AG04449 (cell line): ENCODE measurements around the gene GNG7.

Experiments used
- CTCF ChIA-PET: fragments of 350-600 bp; formaldehyde crosslinking; extraction: SDS; loops from one replicate; lab custom pipeline; 2021; ENCODE audit warnings: antibody characterized with exemption; lab: Yijun Ruan, JAX
- POLR2A ChIA-PET: fragments of 400-600, 350-600 bp; formaldehyde crosslinking; extraction: SDS; loops from one replicate; lab custom pipeline; 2020; ENCODE audit warnings: antibody characterized with exemption, inconsistent platforms; lab: Yijun Ruan, JAX
- DNase-seq: peaks from one replicate; pipeline ENCODE4 v3.0.0-alpha.2; 2010; ENCODE audit warnings: low read depth, low spot score
- H3K4me3 ChIP-seq: 2 replicates; pipeline ENCODE4 v1.5.1; 2011; ENCODE audit warnings: low read depth, mild to moderate bottlenecking, control low read depth, low read length
- TF ChIP-seq, protein P1 (sequence below): IDR thresholded peaks from one replicate; pipeline ENCODE4 v1.5.1; 2011; ENCODE audit warnings: mild to moderate bottlenecking, moderate library complexity, low read length, control low read depth, inconsistent platforms; ENCODE audit not compliant: insufficient read depth; ENCODE audit errors: missing control alignments

GNG7 gene

DNA sequence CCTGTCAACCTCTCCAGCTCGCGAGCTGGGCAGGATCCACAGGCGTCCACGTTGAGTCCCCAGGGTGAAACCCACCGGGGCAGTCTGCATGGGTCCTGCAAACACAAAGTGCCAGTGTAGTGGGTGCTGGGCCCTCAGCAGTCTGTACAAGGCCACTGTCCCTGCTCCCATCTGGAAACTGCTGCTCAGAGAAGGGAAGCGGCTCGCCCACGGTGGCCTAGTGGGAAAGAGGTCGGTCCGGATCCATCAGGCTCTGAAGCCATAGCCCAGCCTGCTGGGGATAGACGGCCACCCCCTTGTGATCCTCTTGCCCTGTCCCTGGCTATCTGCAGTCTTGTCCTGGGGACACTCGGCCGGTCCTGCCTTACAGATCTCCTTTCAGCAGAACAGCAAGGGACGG is 21.3 kb upstream of the GNG7 start:
- CTCF ChIA-PET, result interaction anchor here (0.9 to 2.2 kb wide), 2 partner anchors 26 to 76 kb away, joined by 5 to 16 read pairs; no protein-coding TSS in a partner anchor
- POLR2A ChIA-PET, result no interaction called here
- H3K4me3 ChIP-seq, result no peak overlapping the region
- no peak for DNase-seq
- TF ChIP-seq, protein P1, sequence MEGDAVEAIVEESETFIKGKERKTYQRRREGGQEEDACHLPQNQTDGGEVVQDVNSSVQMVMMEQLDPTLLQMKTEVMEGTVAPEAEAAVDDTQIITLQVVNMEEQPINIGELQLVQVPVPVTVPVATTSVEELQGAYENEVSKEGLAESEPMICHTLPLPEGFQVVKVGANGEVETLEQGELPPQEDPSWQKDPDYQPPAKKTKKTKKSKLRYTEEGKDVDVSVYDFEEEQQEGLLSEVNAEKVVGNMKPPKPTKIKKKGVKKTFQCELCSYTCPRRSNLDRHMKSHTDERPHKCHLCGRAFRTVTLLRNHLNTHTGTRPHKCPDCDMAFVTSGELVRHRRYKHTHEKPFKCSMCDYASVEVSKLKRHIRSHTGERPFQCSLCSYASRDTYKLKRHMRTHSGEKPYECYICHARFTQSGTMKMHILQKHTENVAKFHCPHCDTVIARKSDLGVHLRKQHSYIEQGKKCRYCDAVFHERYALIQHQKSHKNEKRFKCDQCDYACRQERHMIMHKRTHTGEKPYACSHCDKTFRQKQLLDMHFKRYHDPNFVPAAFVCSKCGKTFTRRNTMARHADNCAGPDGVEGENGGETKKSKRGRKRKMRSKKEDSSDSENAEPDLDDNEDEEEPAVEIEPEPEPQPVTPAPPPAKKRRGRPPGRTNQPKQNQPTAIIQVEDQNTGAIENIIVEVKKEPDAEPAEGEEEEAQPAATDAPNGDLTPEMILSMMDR, result no peak

DNA sequence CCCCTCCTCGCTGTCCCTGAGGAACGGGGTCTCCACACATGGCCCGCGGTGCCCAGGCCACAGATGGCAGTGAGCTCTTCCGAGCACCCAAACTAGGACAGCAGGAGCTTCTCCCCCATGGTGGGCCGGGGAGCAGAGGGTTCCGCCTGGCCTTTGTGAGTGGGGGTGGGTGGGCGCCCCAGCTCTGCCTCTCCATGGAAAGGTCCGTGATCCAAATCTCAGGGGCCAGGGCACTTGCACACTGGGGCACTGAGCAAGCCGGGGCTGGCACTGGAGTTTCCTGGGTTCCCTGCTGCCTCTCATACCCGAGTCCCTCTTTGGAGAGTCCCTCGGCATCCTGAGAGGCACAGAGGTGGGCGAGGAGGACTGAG is 20.8 kb upstream of the GNG7 start:
- CTCF ChIA-PET, result interaction anchor here (0.9 to 2.2 kb wide), 3 partner anchors 23 to 75 kb away, joined by 3 to 16 read pairs (median 5); no protein-coding TSS in a partner anchor

DNA sequence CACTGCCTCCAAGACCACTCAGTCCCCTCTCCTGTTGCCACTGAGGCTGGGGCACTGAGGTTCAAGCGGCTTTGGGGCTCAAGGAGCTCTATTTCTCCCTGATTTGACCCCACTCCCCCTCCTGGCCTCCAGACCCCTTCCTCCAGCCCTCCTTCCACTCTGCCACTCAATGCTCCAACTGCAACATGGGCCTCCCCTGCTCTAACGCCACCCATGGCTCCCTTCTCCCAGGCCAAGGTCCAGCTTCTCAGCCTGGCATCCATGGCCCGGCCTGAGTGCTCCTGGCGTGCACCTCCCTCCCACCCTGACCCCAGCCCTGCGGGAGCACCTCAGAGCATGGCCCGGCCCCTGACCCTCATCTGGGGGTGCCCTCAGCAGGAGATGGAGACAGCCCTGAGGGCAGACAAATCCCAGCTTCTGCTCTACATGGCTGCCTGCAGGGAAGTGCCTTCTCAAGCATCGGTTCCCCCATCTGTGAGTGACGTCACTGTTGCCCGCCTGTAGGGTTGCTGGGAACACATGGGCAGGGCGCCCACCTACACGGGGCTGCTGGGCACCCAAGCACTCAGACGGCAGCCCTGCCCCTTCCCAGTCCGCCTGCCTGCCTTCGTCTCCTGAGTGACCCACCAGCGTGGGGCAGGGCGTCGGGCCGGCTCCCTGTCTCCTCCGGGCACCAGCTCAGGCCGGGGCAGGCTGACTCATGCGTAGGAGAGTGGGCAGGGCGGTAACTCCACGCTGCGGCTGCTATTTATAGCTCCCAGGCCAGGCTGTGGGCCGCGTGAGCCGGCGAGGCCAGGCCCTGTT is 20.2 kb upstream of the GNG7 start:
- CTCF ChIA-PET, result interaction anchor here (0.9 to 2.2 kb wide), 4 partner anchors 24 to 165 kb away, joined by 3 to 16 read pairs (median 4); no protein-coding TSS in a partner anchor
- DNase-seq, result no peak

More for the DNA sequence above, 20.8 kb upstream of the GNG7 start:
- TF ChIP-seq, protein P1, result no peak
- no peak for DNase-seq
- POLR2A ChIA-PET, result interaction anchor here (1.1 kb wide), 1 partner anchor 15 kb away, joined by 3 read pairs; no protein-coding TSS in a partner anchor
- no peak overlapping the region for H3K4me3 ChIP-seq

DNA sequence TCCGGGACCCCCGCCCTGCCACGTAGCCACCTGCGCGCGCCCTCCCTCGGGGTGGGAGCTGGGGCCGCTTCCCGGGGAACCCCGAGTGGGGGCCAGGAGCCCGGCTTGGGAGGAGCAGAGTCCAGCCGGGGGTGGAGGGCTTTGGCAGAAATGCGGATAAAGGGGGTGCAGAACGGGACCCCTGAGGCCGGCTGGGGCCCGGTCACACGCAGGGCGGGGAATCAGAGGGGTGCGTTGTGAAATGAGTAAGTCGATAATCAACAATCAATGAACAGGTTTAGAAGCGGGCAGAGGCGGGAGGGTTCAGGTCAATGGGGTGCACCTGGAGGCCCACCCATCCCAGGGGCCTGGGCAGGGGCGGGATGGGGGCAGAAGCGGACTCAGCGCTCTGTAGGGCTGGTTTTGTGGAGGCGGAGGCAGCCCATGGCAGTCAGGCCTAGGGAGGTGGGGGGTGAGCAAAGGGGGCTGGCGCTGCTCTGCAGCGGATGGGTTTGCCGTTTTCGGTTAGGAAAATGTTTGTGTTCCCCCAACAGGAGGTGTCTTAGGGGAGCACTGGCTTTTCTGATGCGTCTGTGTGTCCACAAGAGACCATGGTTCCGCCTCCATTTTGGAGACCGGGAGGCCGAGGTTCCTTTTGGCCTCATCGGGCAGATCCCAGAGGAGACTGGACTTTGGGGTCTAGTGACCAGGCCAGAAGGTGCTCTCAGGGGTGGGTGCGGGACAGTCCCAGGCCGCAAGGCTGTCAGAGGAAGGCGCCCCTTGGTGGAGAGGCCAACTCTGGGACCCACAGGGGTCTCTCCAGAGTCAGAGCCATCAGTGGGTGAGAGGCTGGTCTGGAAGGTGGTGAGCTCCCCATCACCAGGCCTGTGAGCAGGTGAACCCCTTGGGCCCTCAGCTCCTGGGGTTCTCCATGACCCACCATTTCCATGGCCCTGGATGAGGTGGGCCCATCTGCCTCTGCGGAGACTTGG is 19.4 kb upstream of the GNG7 start:
- POLR2A ChIA-PET, result interaction anchor here (1.1 kb wide), 1 partner anchor 17 kb away, joined by 3 read pairs; no protein-coding TSS in a partner anchor
- H3K4me3 ChIP-seq, result peak overlapping the region; percentile 51
- TF ChIP-seq, protein P1, result no peak
- no peak for DNase-seq
- CTCF ChIA-PET, result interaction anchor here (1.1 to 2.2 kb wide), 3 partner anchors 25 to 165 kb away, joined by 3 to 16 read pairs (median 3); no protein-coding TSS in a partner anchor

More for the DNA sequence above, 20.2 kb upstream of the GNG7 start:
- TF ChIP-seq, protein P1, result no peak
- POLR2A ChIA-PET, result interaction anchor here (1.1 kb wide), 1 partner anchor 16 kb away, joined by 3 read pairs; no protein-coding TSS in a partner anchor
- H3K4me3 ChIP-seq, result no peak overlapping the region

DNA sequence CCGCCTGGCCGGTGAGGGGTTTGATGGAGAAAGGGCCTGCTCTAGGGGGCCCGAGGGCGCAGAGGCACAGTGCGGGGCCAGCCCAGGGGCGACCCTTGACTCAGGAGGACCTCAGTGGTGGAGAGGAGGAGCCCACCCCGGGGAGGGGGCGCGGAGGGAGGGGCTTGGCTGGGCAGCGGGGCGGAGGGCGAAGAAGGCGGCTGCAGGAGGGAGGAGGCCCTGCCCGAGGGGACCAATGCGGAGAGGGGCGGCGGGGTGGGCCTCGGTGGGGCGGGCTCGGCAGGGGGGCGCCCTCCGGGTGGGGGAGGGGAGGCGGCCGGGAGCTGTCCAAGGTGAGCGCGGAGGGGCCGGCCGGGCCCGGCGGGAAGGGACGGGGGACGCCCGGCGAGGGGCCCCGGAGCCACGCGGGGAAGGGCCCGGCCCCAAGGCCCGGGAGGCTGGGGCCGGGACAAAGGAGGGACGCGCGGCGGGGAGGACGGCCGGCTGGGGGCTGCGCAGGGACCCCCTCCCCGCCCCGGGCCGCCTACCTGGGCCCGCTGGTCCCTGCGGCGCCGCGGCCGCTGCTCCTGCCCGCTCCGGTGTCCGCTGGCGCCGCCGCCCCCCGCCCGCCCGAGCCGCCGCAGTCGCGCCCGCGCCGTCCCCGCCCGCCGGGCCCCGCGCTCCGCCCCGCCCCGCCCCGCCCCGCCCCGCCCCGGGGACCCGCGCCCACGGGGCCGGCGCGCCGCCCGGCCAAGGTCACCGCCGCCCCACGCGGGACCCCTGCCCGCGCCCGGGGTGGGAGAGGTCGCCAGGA is 18.5 kb upstream of the GNG7 start, which contains the start of gene DIRAS1:
Gene DIRAS1, minus strand, starts transcription at position 596 of the 793 bp plus-strand sequence. CDS start 3,566 bp downstream, outside the sequence.
- DNase-seq, result no peak
- ChIA-PET CTCF (no interaction called here), POLR2A (no interaction called here)
- TF ChIP-seq, protein P1, result no peak
- H3K4me3 ChIP-seq, result peak within 1 kb of the TSS; percentile 55
